PFSK-1 (cell line): ENCODE results near the gene ELAPOR2.

Source experiments
- FOXP2 ChIP-seq: optimal IDR thresholded peaks from 2 replicates; pipeline ENCODE3; 2011; ENCODE audit warnings: borderline replicate concordance, control low read depth, inconsistent platforms; ENCODE audit not compliant: insufficient read depth; ENCODE audit errors: extremely low read length, extremely low read depth
- POLR2AphosphoS5 ChIP-seq: IDR thresholded peaks from 2 replicates; pipeline ENCODE4 v1.6.1; 2012; ENCODE audit warnings: low read depth, mild to moderate bottlenecking, control low read depth, low read length, moderate library complexity
- REST ChIP-seq, 2 experiments: IDR thresholded peaks; 2 replicates each; pipeline versions ENCODE4 v1.6.1 to v1.8.0; 2011 to 2012; ENCODE audit warnings: low read depth in 2 of 2, low read length in 2 of 2, control low read depth in 1 of 2, inconsistent platforms in 1 of 2, mild to moderate bottlenecking in 1 of 2, moderate library complexity in 1 of 2; ENCODE audit not compliant: insufficient read depth in 1 of 2
- SIN3A ChIP-seq: IDR thresholded peaks from 2 replicates; pipeline ENCODE4 v1.6.1; 2012; ENCODE audit warnings: mild to moderate bottlenecking, low read length, moderate library complexity, borderline replicate concordance; ENCODE audit not compliant: insufficient read depth
- TAF1 ChIP-seq: IDR thresholded peaks from 2 replicates; pipeline ENCODE4 v1.6.1; 2012; ENCODE audit warnings: low read length, control low read depth, borderline replicate concordance; ENCODE audit not compliant: insufficient read depth

The ELAPOR2 gene

GRCh38 chr7:87105401-87105800, 45.9 kb upstream of the ELAPOR2 start:
- no peak for TF ChIP-seq TAF1
- no peak for TF ChIP-seq FOXP2
- no peak for TF ChIP-seq SIN3A
- no peak for TF ChIP-seq POLR2AphosphoS5
- no peak for TF ChIP-seq REST (IDR thresholded peaks at IDR 0.05; ENCODE audit: insufficient read depth in 1 of 2, low read depth in 2 of 2, low read length in 2 of 2)

- TF ChIP-seq FOXP2: no peak
- no peak for TF ChIP-seq SIN3A
- TF ChIP-seq REST (IDR thresholded peaks at IDR 0.05; ENCODE audit: insufficient read depth in 1 of 2, low read depth in 2 of 2, low read length in 2 of 2): no peak
- no peak for TF ChIP-seq POLR2AphosphoS5
- no peak for TF ChIP-seq TAF1
Observed at GRCh38 chr7:87100326-87100725, 40.9 kb upstream of the ELAPOR2 start.

- no peak for TF ChIP-seq FOXP2
- TF ChIP-seq POLR2AphosphoS5: no peak
- TF ChIP-seq SIN3A: no peak
- no peak for TF ChIP-seq TAF1
- no peak for TF ChIP-seq REST (IDR thresholded peaks at IDR 0.05; ENCODE audit: insufficient read depth in 1 of 2, low read depth in 2 of 2, low read length in 2 of 2)
Observed at GRCh38 chr7:87094322-87094721, 34.9 kb upstream of the ELAPOR2 start.

GRCh38 chr7:87092568-87093091, 33.2 kb upstream of the ELAPOR2 start:
- TF ChIP-seq SIN3A: no peak
- TF ChIP-seq FOXP2: no peak
- no peak for TF ChIP-seq TAF1
- no peak for TF ChIP-seq REST (IDR thresholded peaks at IDR 0.05; ENCODE audit: insufficient read depth in 1 of 2, low read depth in 2 of 2, low read length in 2 of 2)
- TF ChIP-seq POLR2AphosphoS5: no peak

- TF ChIP-seq TAF1: no peak
- no peak for TF ChIP-seq FOXP2
- TF ChIP-seq SIN3A: no peak
- TF ChIP-seq POLR2AphosphoS5: no peak
- TF ChIP-seq REST (IDR thresholded peaks at IDR 0.05; ENCODE audit: insufficient read depth in 1 of 2, low read depth in 2 of 2, low read length in 2 of 2): no peak
Observed at GRCh38 chr7:87091487-87092066, 32.1 kb upstream of the ELAPOR2 start.
